GM10266 (cell line): ENCODE results near the gene CTNNA2.

Experiments
- DNase-seq: peaks from one replicate; pipeline ENCODE4 v3.0.0; 2012; ENCODE audit errors: extremely low spot score
- CTCF ChIP-seq: IDR thresholded peaks from 2 replicates; pipeline ENCODE4 v1.5.1; 2012; ENCODE audit warnings: mild to moderate bottlenecking, low read depth; ENCODE audit not compliant: control insufficient read depth, insufficient read depth; ENCODE audit errors: missing control alignments

The CTNNA2 gene

GRCh38 chr2:79906139-79906890 lies 393.5 kb downstream of the CTNNA2 start:
- no peak for DNase-seq
- TF ChIP-seq CTCF, result no peak

GRCh38 chr2:79909521-79909920 lies 396.7 kb downstream of the CTNNA2 start:
- no peak for TF ChIP-seq CTCF

GRCh38 chr2:79910643-79911042 lies 397.8 kb downstream of the CTNNA2 start:
- TF ChIP-seq CTCF, result no peak
- no peak for DNase-seq

More at GRCh38 chr2:79909521-79909920, 396.7 kb downstream of the CTNNA2 start:
- no peak for DNase-seq

GRCh38 chr2:79915455-79915854 lies 402.6 kb downstream of the CTNNA2 start:
- DNase-seq, result no peak
- no peak for TF ChIP-seq CTCF

GRCh38 chr2:79916285-79916684 lies 403.4 kb downstream of the CTNNA2 start:
- DNase-seq, result no peak
- TF ChIP-seq CTCF, result no peak

GRCh38 chr2:79920512-79921076 lies 407.7 kb downstream of the CTNNA2 start:
- no peak for TF ChIP-seq CTCF
- DNase-seq, result no peak

- no peak for TF ChIP-seq CTCF
- DNase-seq, result no peak
These were observed 416.8 kb downstream of the CTNNA2 start for GRCh38 chr2:79929624-79930023.
